Measurements from ENCODE around the gene ZDHHC14.

ZDHHC14 gene

GRCh38 chr6:157656437-157656997 lies 275.5 kb downstream of the ZDHHC14 start:
- Mint-ChIP-seq H3K9me3 (no peaks in the 10 kb centered on the region), H3K4me1 (peaks cover 2% of the 10 kb centered on the region), H3K36me3 (peaks cover 49% of the 10 kb centered on the region), H3K27me3 (no peaks in the 10 kb centered on the region), H3K27ac (no peak overlapping the region), H3K4me3 (no peak overlapping the region)
- no peak for DNase-seq (ENCODE audit: low spot score in 2 of 2)
- ATAC-seq (ENCODE audit: low read depth), result no peak

- peaks cover 46% of the 10 kb centered on the region for H3K36me3 Mint-ChIP-seq
- no peak for DNase-seq (ENCODE audit: low spot score in 2 of 2)
- no peaks in the 10 kb centered on the region for H3K9me3 Mint-ChIP-seq
- H3K27ac Mint-ChIP-seq, result no peak overlapping the region
- no peaks in the 10 kb centered on the region for H3K27me3 Mint-ChIP-seq
- H3K4me3 Mint-ChIP-seq, result no peak overlapping the region
- ATAC-seq (ENCODE audit: low read depth), result no peak
- no peaks in the 10 kb centered on the region for H3K4me1 Mint-ChIP-seq
Measured at GRCh38 chr6:157657754-157658153, 276.8 kb downstream of the ZDHHC14 start.

- no peak for ATAC-seq (ENCODE audit: low read depth)
- no peaks in the 10 kb centered on the region for H3K27me3 Mint-ChIP-seq
- H3K36me3 Mint-ChIP-seq, result peaks cover 42% of the 10 kb centered on the region
Measured at GRCh38 chr6:157658301-157658700, 277.3 kb downstream of the ZDHHC14 start.

GRCh38 chr6:157659536-157660271 lies 278.7 kb downstream of the ZDHHC14 start:
- peaks cover 45% of the 10 kb centered on the region for H3K36me3 Mint-ChIP-seq
- no peak overlapping the region for H3K4me3 Mint-ChIP-seq
- H3K27me3 Mint-ChIP-seq, result no peaks in the 10 kb centered on the region
- no peak for ATAC-seq (ENCODE audit: low read depth)
- peaks cover under 1% of the 10 kb centered on the region for H3K4me1 Mint-ChIP-seq
- H3K9me3 Mint-ChIP-seq, result peaks cover 3% of the 10 kb centered on the region
- DNase-seq (ENCODE audit: low spot score in 2 of 2), result no peak
- H3K27ac Mint-ChIP-seq, result no peak overlapping the region

More at GRCh38 chr6:157658301-157658700, 277.3 kb downstream of the ZDHHC14 start:
- Mint-ChIP-seq H3K9me3 (no peaks in the 10 kb centered on the region), H3K4me3 (no peak overlapping the region), H3K4me1 (no peaks in the 10 kb centered on the region), H3K27ac (no peak overlapping the region)
- no peak for DNase-seq (ENCODE audit: low spot score in 2 of 2)

GRCh38 chr6:157660414-157660813 lies 279.4 kb downstream of the ZDHHC14 start:
- no peak overlapping the region for H3K4me3 Mint-ChIP-seq
- no peaks in the 10 kb centered on the region for H3K27me3 Mint-ChIP-seq
- H3K27ac Mint-ChIP-seq, result no peak overlapping the region
- peaks cover 45% of the 10 kb centered on the region for H3K36me3 Mint-ChIP-seq
- ATAC-seq (ENCODE audit: low read depth) (no peak), DNase-seq (ENCODE audit: low spot score in 2 of 2) (no peak)
- peaks cover 3% of the 10 kb centered on the region for H3K4me1 Mint-ChIP-seq
- H3K9me3 Mint-ChIP-seq, result peaks cover 3% of the 10 kb centered on the region

- Mint-ChIP-seq H3K36me3 (peaks cover 39% of the 10 kb centered on the region), H3K27ac (no peak overlapping the region), H3K4me3 (no peak overlapping the region), H3K27me3 (no peaks in the 10 kb centered on the region), H3K4me1 (peaks cover 3% of the 10 kb centered on the region), H3K9me3 (peaks cover 3% of the 10 kb centered on the region)
- no peak for ATAC-seq (ENCODE audit: low read depth)
- DNase-seq (ENCODE audit: low spot score in 2 of 2), result no peak
Measured at GRCh38 chr6:157661652-157662051, 280.7 kb downstream of the ZDHHC14 start.

GRCh38 chr6:157663261-157663660 lies 282.3 kb downstream of the ZDHHC14 start:
- DNase-seq (ENCODE audit: low spot score in 2 of 2), result no peak
- H3K4me3 Mint-ChIP-seq, result no peak overlapping the region

GRCh38 chr6:157665180-157665579 lies 284.2 kb downstream of the ZDHHC14 start:
- H3K27ac Mint-ChIP-seq, result no peak overlapping the region

More at GRCh38 chr6:157663261-157663660, 282.3 kb downstream of the ZDHHC14 start:
- Mint-ChIP-seq H3K27me3 (no peaks in the 10 kb centered on the region), H3K36me3 (peaks cover 31% of the 10 kb centered on the region), H3K4me1 (peaks cover 10% of the 10 kb centered on the region), H3K27ac (no peak overlapping the region), H3K9me3 (peaks cover 3% of the 10 kb centered on the region)
- ATAC-seq (ENCODE audit: low read depth), result no peak

GRCh38 chr6:157666729-157667128 lies 285.7 kb downstream of the ZDHHC14 start:
- Mint-ChIP-seq H3K27me3 (no peaks in the 10 kb centered on the region), H3K27ac (no peak overlapping the region), H3K36me3 (peaks cover 14% of the 10 kb centered on the region), H3K9me3 (peaks cover 3% of the 10 kb centered on the region), H3K4me1 (peaks cover 10% of the 10 kb centered on the region), H3K4me3 (no peak overlapping the region)
- ATAC-seq (ENCODE audit: low read depth) (no peak), DNase-seq (ENCODE audit: low spot score in 2 of 2) (no peak)

More at GRCh38 chr6:157665180-157665579, 284.2 kb downstream of the ZDHHC14 start:
- peaks cover 3% of the 10 kb centered on the region for H3K9me3 Mint-ChIP-seq
- H3K4me1 Mint-ChIP-seq, result peaks cover 10% of the 10 kb centered on the region
- no peak overlapping the region for H3K4me3 Mint-ChIP-seq
- H3K27me3 Mint-ChIP-seq, result no peaks in the 10 kb centered on the region
- peaks cover 21% of the 10 kb centered on the region for H3K36me3 Mint-ChIP-seq
- ATAC-seq (ENCODE audit: low read depth) (no peak), DNase-seq (ENCODE audit: low spot score in 2 of 2) (no peak)

- Mint-ChIP-seq H3K9me3 (peaks cover 3% of the 10 kb centered on the region), H3K4me1 (peaks cover 10% of the 10 kb centered on the region), H3K4me3 (peak overlapping the region; percentile 76), H3K27me3 (no peaks in the 10 kb centered on the region), H3K27ac (peak overlapping the region; percentile 54), H3K36me3 (peaks cover 18% of the 10 kb centered on the region)
- DNase-seq (ENCODE audit: low spot score in 2 of 2) (peak; percentile 55 to 73), ATAC-seq (ENCODE audit: low read depth) (peak; percentile 89)
Measured at GRCh38 chr6:157667211-157668008, 286.4 kb downstream of the ZDHHC14 start.

GRCh38 chr6:157668009-157668401 lies 287.0 kb downstream of the ZDHHC14 start:
- Mint-ChIP-seq H3K36me3 (peaks cover 16% of the 10 kb centered on the region), H3K4me3 (no peak overlapping the region), H3K27me3 (no peaks in the 10 kb centered on the region), H3K27ac (peak overlapping the region; percentile 54), H3K4me1 (peaks cover 10% of the 10 kb centered on the region), H3K9me3 (peaks cover 3% of the 10 kb centered on the region)
- DNase-seq (ENCODE audit: low spot score in 2 of 2) (no peak), ATAC-seq (ENCODE audit: low read depth) (no peak)

- Mint-ChIP-seq H3K9me3 (peaks cover 3% of the 10 kb centered on the region), H3K27ac (no peak overlapping the region), H3K36me3 (peaks cover 16% of the 10 kb centered on the region), H3K4me3 (no peak overlapping the region), H3K4me1 (peaks cover 10% of the 10 kb centered on the region), H3K27me3 (no peaks in the 10 kb centered on the region)
- no peak for DNase-seq (ENCODE audit: low spot score in 2 of 2)
- no peak for ATAC-seq (ENCODE audit: low read depth)
Measured at GRCh38 chr6:157668713-157669112, 287.7 kb downstream of the ZDHHC14 start.

GRCh38 chr6:157669323-157669722 lies 288.3 kb downstream of the ZDHHC14 start:
- H3K27ac Mint-ChIP-seq, result peak overlapping the region; percentile 45
- ATAC-seq (ENCODE audit: low read depth), result no peak

GRCh38 chr6:157669747-157670216 lies 288.8 kb downstream of the ZDHHC14 start:
- peaks cover 9% of the 10 kb centered on the region for H3K36me3 Mint-ChIP-seq
- no peak overlapping the region for H3K27ac Mint-ChIP-seq
- DNase-seq (ENCODE audit: low spot score in 2 of 2) (no peak), ATAC-seq (ENCODE audit: low read depth) (no peak)
- H3K4me1 Mint-ChIP-seq, result peaks cover 8% of the 10 kb centered on the region
- H3K4me3 Mint-ChIP-seq, result no peak overlapping the region
- H3K27me3 Mint-ChIP-seq, result no peaks in the 10 kb centered on the region
- no peaks in the 10 kb centered on the region for H3K9me3 Mint-ChIP-seq

More at GRCh38 chr6:157669323-157669722, 288.3 kb downstream of the ZDHHC14 start:
- Mint-ChIP-seq H3K36me3 (peaks cover 11% of the 10 kb centered on the region), H3K9me3 (no peaks in the 10 kb centered on the region), H3K27me3 (no peaks in the 10 kb centered on the region), H3K4me1 (peaks cover 10% of the 10 kb centered on the region), H3K4me3 (no peak overlapping the region)
- no peak for DNase-seq (ENCODE audit: low spot score in 2 of 2)
